GM23338 (cell line): Measurements from ENCODE around the gene BLTP3B.

ENCODE experiments used
- CTCF ChIP-seq, 2 experiments: fragments of 200-600 bp in 1 of 2; sonication (generic) in 1 of 2; conservative IDR thresholded peaks; 2 replicates each; pipeline versions ENCODE4 v1.5.1 to v1.6.1; 2016 to 2017; ENCODE audit warnings: antibody characterized with exemption in 2 of 2, low read depth in 2 of 2, mild to moderate bottlenecking in 2 of 2, moderate library complexity in 1 of 2
- EZH2 ChIP-seq: fragments of 200-600 bp; sonication (generic); IDR thresholded peaks from one replicate; pipeline ENCODE4 v1.8.0; 2017; ENCODE audit warnings: antibody characterized with exemption, mild to moderate bottlenecking, low read depth; ENCODE audit not compliant: unreplicated experiment
- EZH2phosphoT487 ChIP-seq: fragments of 200-600 bp; sonication (generic); IDR thresholded peaks from one replicate; pipeline ENCODE4 v1.8.1; 2018; ENCODE audit warnings: antibody characterized with exemption; ENCODE audit not compliant: unreplicated experiment
- POLR2AphosphoS5 ChIP-seq: IDR thresholded peaks from 2 replicates; pipeline ENCODE4 v1.6.1; 2016; ENCODE audit warnings: antibody characterized with exemption, low read depth
- REST ChIP-seq: IDR thresholded peaks from one replicate; pipeline ENCODE4 v1.6.1; 2018; ENCODE audit warnings: antibody characterized with exemption; ENCODE audit not compliant: unreplicated experiment
- ZNF331 ChIP-seq: fragments of 250-450 bp; sonication (Bioruptor Pico); IDR thresholded peaks from 2 replicates; pipeline ENCODE4 v1.5.0; 2020; ENCODE audit warnings: low read depth, mild to moderate bottlenecking, moderate library complexity

GRCh38 chr12:100138803-100139098, 3.9 kb downstream of the BLTP3B start:
- no peak for TF ChIP-seq CTCF (conservative IDR thresholded peaks at IDR 0.05; ENCODE audit: low read depth in 2 of 2)
- no peak for TF ChIP-seq REST
- TF ChIP-seq POLR2AphosphoS5 = no peak
- TF ChIP-seq ZNF331 (CRISPR knock-in tag) = no peak
- no peak for TF ChIP-seq EZH2
- TF ChIP-seq EZH2phosphoT487 = no peak
